PC-3 (cell line): ENCODE results near the gene MTA3. TPM values are rescaled to one million over a fixed set of nuclear protein-coding genes. Genes with fewer than 3 reads are reported as not detected.

Experiments used
- ATAC-seq: fragments of 200-7000 bp; cut with Tn5 transposase; 2 replicates; pipeline ENCODE4 v1.9.1; 2020; ENCODE audit warnings: mild to moderate bottlenecking, moderate library complexity
- BruUV-seq: library from RNA; stranded (reverse); fragments of 400-500 nt; replicated peaks from 2 replicates; lab custom pipeline; 2021; lab: Mats Ljungman, UMichigan
- CTCF ChIA-PET: fragments of 300-600 bp; sonication (Branson Sonifier 250); formaldehyde crosslinking; loops from one replicate; lab custom pipeline; 2022; ENCODE audit warnings: antibody characterized with exemption; lab: Charles Lee
- POLR2A ChIA-PET: fragments of 300-600 bp; sonication (Branson Sonifier 250); formaldehyde crosslinking; loops from one replicate; lab custom pipeline; 2022; ENCODE audit warnings: antibody characterized with exemption; ENCODE audit not compliant: unreplicated experiment; lab: Charles Lee
- DNase-seq: peaks from one replicate; pipeline ENCODE4 v3.0.0-alpha.2; 2015
- H2AFZ ChIP-seq: fragments of 300-600 bp; sonication (generic); 2 replicates; pipeline ENCODE4 v1.6.0; 2016; ENCODE audit warnings: antibody characterized with exemption, low read length
- H3F3A ChIP-seq: fragments of 300-600 bp; sonication (generic); one replicate; pipeline ENCODE4 v1.6.0; 2017; ENCODE audit warnings: antibody characterized with exemption, low read length, control low read depth, mild to moderate bottlenecking; ENCODE audit not compliant: unreplicated experiment
- H3K27ac ChIP-seq: fragments of 300-600 bp; sonication (generic); 2 replicates; pipeline ENCODE4 v1.5.1; 2016; ENCODE audit warnings: mild to moderate bottlenecking, low read length
- H3K27me3 ChIP-seq: fragments of 300-600 bp; sonication (generic); 2 replicates; pipeline ENCODE4 v1.6.1; 2016; ENCODE audit warnings: low read length, mixed read lengths
- H3K36me3 ChIP-seq: fragments of 300-600 bp; sonication (generic); 2 replicates; pipeline ENCODE4 v1.6.1; 2016; ENCODE audit warnings: low read depth, mixed run types, low read length, mixed read lengths
- H3K4me1 ChIP-seq: fragments of 300-600 bp; sonication (generic); 2 replicates; pipeline ENCODE4 v1.5.1; 2016; ENCODE audit warnings: low read length; ENCODE audit not compliant: insufficient read depth
- H3K4me2 ChIP-seq: fragments of 300-600 bp; sonication (generic); 2 replicates; pipeline ENCODE4 v1.6.0; 2016; ENCODE audit warnings: low read length
- H3K4me3 ChIP-seq: fragments of 300-600 bp; sonication (generic); 2 replicates; pipeline ENCODE4 v1.5.1; 2016; ENCODE audit warnings: mild to moderate bottlenecking, low read length, mixed read lengths
- H3K79me2 ChIP-seq: fragments of 300-600 bp; sonication (generic); 2 replicates; pipeline ENCODE4 v1.6.1; 2017; ENCODE audit warnings: low read length, mixed read lengths
- H3K9ac ChIP-seq: fragments of 300-600 bp; sonication (generic); 2 replicates; pipeline ENCODE4 v1.6.0; 2016; ENCODE audit warnings: mild to moderate bottlenecking, low read length
- H3K9me2 ChIP-seq: fragments of 300-600 bp; sonication (generic); replicated peaks from 2 replicates; pipeline ENCODE4 v1.6.1; 2016; ENCODE audit warnings: mixed run types, low read length, mixed read lengths
- H3K9me3 ChIP-seq: fragments of 300-600 bp; sonication (generic); 2 replicates; pipeline ENCODE4 v1.6.1; 2016; ENCODE audit warnings: low read length, mixed read lengths
- H4K20me1 ChIP-seq: fragments of 300-600 bp; sonication (generic); 2 replicates; pipeline ENCODE4 v1.6.1; 2016; ENCODE audit warnings: low read length, mixed read lengths
- EZH2 ChIP-seq: fragments of 300-600 bp; sonication (generic); IDR thresholded peaks from one replicate; pipeline ENCODE4 v1.6.1; 2017; ENCODE audit warnings: antibody characterized with exemption, mild to moderate bottlenecking, low read length; ENCODE audit not compliant: unreplicated experiment
- EZH2phosphoT487 ChIP-seq: fragments of 300-600 bp; sonication (generic); IDR thresholded peaks from 2 replicates; pipeline ENCODE4 v1.6.1; 2018; ENCODE audit warnings: mild to moderate bottlenecking, antibody characterized with exemption, low read length, borderline replicate concordance
- intact Hi-C: fragments of 100-400 bp; cut with micrococcal nuclease; formaldehyde crosslinking; loops from 2 replicates; pipeline ENCODE4 v1.9.0; 2023
- total RNA-seq: library from RNA; depleted of rRNA; stranded (reverse); fragments of >200 nt; gene quantifications from 2 replicates; pipeline ENCODE4 v1.2.3, GENCODE V29; 2014
- TF ChIP-seq, protein P1 (sequence below): fragments of 300-600 bp; sonication (generic); conservative IDR thresholded peaks from 2 replicates; pipeline ENCODE4 v1.5.1; 2017; ENCODE audit warnings: antibody characterized with exemption, low read depth, mild to moderate bottlenecking, low read length

Gene MTA3
- total RNA-seq, 1 experiment from 2014 or later = 27.3 TPM

DNA sequence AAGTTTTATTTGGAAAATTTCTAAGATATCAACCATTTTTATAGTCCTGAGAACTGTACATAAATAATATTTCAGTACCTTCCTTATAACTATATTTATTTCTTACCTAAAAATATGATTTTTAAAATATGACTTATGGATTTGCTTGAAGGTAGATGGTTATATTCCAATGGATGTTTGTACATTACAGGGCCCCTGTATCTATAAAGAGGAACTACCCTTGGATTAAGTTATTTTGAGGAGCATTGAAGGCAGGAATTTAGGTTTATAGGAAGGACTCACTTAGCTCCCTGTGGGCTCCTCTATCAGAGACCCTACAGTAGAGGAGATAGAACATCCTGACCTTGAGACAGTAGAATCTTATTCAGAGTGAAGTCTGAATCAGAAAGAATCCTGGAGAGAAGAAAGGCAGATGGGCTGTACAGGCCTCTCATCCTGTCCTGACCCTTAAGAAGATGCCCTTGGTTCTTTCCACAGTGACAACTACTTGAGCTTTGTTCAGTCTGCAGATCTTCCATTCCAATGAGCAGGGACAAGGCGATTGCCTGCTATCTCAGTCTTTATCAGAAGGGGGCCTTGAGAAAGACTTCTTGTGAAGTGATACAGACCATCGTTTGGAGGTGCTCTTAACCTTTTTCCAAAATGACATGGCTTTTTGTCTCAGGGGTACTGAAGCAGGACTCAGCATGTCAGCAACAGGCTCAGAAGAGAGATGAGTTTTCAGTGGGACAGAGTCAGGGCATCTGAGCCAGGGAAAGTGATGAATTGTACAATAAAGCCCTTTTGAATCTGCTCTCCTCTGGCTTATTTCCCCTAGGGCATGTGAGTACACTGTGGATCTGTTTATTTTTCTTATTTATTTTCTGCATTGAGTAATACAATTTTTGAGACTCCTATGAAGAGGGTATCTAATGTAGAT lies 174.6 kb downstream of the MTA3 start:
- Histone ChIP-seq H4K20me1 (no peaks in the 10 kb centered on the region), H3K79me2 (no peaks in the 10 kb centered on the region), H3F3A (no peaks in the 10 kb centered on the region), H3K9me2 (no peaks in the 10 kb centered on the region), H3K27ac (no peak overlapping the region), H3K9ac (no peak overlapping the region), H3K4me3 (no peak overlapping the region), H3K4me2 (no peak overlapping the region), H2AFZ (no peak overlapping the region), H3K4me1 (no peaks in the 10 kb centered on the region), H3K9me3 (no peaks in the 10 kb centered on the region), H3K36me3 (no peaks in the 10 kb centered on the region), H3K27me3 (no peaks in the 10 kb centered on the region)
- DNase-seq (peak; percentile 15), ATAC-seq (peak; percentile 40; the same call in 1 of the 2 replicates)
- no peak for TF ChIP-seq EZH2
- no peak for TF ChIP-seq EZH2phosphoT487
- TF ChIP-seq, protein P1, sequence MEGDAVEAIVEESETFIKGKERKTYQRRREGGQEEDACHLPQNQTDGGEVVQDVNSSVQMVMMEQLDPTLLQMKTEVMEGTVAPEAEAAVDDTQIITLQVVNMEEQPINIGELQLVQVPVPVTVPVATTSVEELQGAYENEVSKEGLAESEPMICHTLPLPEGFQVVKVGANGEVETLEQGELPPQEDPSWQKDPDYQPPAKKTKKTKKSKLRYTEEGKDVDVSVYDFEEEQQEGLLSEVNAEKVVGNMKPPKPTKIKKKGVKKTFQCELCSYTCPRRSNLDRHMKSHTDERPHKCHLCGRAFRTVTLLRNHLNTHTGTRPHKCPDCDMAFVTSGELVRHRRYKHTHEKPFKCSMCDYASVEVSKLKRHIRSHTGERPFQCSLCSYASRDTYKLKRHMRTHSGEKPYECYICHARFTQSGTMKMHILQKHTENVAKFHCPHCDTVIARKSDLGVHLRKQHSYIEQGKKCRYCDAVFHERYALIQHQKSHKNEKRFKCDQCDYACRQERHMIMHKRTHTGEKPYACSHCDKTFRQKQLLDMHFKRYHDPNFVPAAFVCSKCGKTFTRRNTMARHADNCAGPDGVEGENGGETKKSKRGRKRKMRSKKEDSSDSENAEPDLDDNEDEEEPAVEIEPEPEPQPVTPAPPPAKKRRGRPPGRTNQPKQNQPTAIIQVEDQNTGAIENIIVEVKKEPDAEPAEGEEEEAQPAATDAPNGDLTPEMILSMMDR = no peak
- intact Hi-C loops = no loop called here
- ChIA-PET POLR2A (no interaction called here), CTCF (no interaction called here)
- no TSS peak for BruUV-seq

DNA sequence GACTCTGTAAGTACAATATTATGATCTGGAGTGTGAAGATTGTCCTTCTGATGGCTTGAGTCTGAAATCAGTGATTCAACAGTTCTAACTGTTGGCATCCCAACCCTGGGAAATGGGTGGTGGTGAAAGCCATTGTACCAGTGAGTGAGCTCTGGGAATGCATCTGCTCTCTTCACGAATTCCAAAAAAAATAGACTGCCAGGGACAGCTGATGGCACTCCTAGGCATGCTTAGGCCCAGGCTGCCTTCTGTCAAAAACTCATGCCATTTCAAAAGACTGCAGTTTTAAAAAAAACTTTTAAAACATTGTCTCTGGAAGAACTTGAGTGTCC lies 175.2 kb downstream of the MTA3 start:
- no peak overlapping the region for H2AFZ ChIP-seq
- POLR2A ChIA-PET = no interaction called here
- BruUV-seq = no TSS peak
- TF ChIP-seq EZH2phosphoT487 (no peak), EZH2 (no peak)
- TF ChIP-seq, protein P1 = no peak
- DNase-seq = no peak
- ATAC-seq = no peak
- no peak overlapping the region for H3K4me2 ChIP-seq
- H3K79me2 ChIP-seq = no peaks in the 10 kb centered on the region
- H3K36me3 ChIP-seq = no peaks in the 10 kb centered on the region
- H3K9me3 ChIP-seq = no peaks in the 10 kb centered on the region
- H3K4me1 ChIP-seq = no peaks in the 10 kb centered on the region
- no peaks in the 10 kb centered on the region for H3K27me3 ChIP-seq
- intact Hi-C loops = no loop called here
- no peaks in the 10 kb centered on the region for H4K20me1 ChIP-seq
- H3K4me3 ChIP-seq = no peak overlapping the region
- no peaks in the 10 kb centered on the region for H3K9me2 ChIP-seq
- no peak overlapping the region for H3K27ac ChIP-seq
- no peak overlapping the region for H3K9ac ChIP-seq
- H3F3A ChIP-seq = no peaks in the 10 kb centered on the region
- CTCF ChIA-PET = no interaction called here

DNA sequence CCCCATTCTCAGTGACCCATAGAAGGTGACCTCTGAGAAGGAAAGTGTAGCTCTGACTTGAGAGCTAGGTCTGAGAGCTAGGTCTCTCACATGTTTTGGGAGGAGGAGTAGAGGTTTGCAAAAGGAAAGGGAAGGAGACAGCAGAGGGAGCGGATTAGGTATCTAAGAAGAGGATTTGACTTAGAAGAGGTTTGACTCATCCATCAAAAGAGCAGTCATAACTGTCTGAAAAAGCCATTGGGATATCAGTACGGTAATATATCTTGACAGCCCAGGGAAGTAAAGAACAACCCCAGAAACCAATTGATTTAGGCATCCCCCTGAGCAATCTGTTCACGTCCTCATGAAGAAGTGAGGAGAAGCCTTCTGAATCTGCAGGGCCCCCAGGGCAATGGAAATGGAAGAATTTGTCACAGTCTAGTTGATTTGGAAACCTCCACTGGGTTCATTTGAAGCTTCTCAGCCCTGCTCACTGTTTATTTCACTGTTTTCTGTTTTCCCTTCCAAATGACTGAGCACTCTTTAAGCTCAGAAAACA lies 176.2 kb downstream of the MTA3 start:
- H3K9ac ChIP-seq = no peak overlapping the region
- intact Hi-C loops = no loop called here
- H3F3A ChIP-seq = no peaks in the 10 kb centered on the region
- DNase-seq (no peak), ATAC-seq (no peak)
- TF ChIP-seq EZH2phosphoT487 (no peak), EZH2 (no peak)
- TF ChIP-seq, protein P1 = no peak
- H4K20me1 ChIP-seq = no peaks in the 10 kb centered on the region
- CTCF ChIA-PET = no interaction called here
- H3K27ac ChIP-seq = no peak overlapping the region
- no peaks in the 10 kb centered on the region for H3K79me2 ChIP-seq
- POLR2A ChIA-PET = interaction anchor here (0.7 kb wide), 1 partner anchor 378 kb away, joined by 4 read pairs; no protein-coding TSS in a partner anchor
- H3K9me2 ChIP-seq = no peaks in the 10 kb centered on the region
- H3K27me3 ChIP-seq = no peaks in the 10 kb centered on the region
- H3K9me3 ChIP-seq = no peaks in the 10 kb centered on the region
- no peak overlapping the region for H2AFZ ChIP-seq
- no peaks in the 10 kb centered on the region for H3K36me3 ChIP-seq
- H3K4me1 ChIP-seq = no peaks in the 10 kb centered on the region
- H3K4me2 ChIP-seq = no peak overlapping the region
- no TSS peak for BruUV-seq
- H3K4me3 ChIP-seq = no peak overlapping the region
